OCI-LY7 (cell line): ENCODE results near the gene NAV2.

Source experiments
- EZH2phosphoT487 ChIP-seq: fragments of 200-600 bp; sonication (generic); IDR thresholded peaks from 2 replicates; pipeline ENCODE4 v1.6.1; 2018; ENCODE audit warnings: low read depth, borderline replicate concordance, mild to moderate bottlenecking, mixed run types, antibody characterized with exemption, low read length, moderate library complexity, mixed read lengths
- TF ChIP-seq, protein P1 (sequence below): fragments of 200-600 bp; sonication (generic); conservative IDR thresholded peaks from 2 replicates; pipeline ENCODE4 v1.5.1; 2014; ENCODE audit warnings: mild to moderate bottlenecking, antibody characterized with exemption, low read length, moderate library complexity, mixed read lengths

GRCh38 chr11:19739872-19740271, 27.2 kb downstream of the NAV2 start:
- TF ChIP-seq, protein P1, sequence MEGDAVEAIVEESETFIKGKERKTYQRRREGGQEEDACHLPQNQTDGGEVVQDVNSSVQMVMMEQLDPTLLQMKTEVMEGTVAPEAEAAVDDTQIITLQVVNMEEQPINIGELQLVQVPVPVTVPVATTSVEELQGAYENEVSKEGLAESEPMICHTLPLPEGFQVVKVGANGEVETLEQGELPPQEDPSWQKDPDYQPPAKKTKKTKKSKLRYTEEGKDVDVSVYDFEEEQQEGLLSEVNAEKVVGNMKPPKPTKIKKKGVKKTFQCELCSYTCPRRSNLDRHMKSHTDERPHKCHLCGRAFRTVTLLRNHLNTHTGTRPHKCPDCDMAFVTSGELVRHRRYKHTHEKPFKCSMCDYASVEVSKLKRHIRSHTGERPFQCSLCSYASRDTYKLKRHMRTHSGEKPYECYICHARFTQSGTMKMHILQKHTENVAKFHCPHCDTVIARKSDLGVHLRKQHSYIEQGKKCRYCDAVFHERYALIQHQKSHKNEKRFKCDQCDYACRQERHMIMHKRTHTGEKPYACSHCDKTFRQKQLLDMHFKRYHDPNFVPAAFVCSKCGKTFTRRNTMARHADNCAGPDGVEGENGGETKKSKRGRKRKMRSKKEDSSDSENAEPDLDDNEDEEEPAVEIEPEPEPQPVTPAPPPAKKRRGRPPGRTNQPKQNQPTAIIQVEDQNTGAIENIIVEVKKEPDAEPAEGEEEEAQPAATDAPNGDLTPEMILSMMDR: no peak
- no peak for TF ChIP-seq EZH2phosphoT487
